Neural cell (in vitro differentiated cells): ENCODE results near the gene FNDC7. TPM values are rescaled to one million over a fixed set of nuclear protein-coding genes. Genes with fewer than 3 reads are reported as not detected.

Source experiments
- H2AFZ ChIP-seq: fragments of 200-600, 300-800 bp; sonication (generic), shearing (Covaris generic); 2 replicates; pipeline ENCODE4 v1.6.0; 2014; ENCODE audit warnings: low read depth, mild to moderate bottlenecking, antibody characterized with exemption, low read length, moderate library complexity
- H3F3A ChIP-seq: fragments of 200-600 bp; shearing (Covaris generic); 2 replicates; pipeline ENCODE4 v1.6.1; 2016; ENCODE audit warnings: mild to moderate bottlenecking, moderate library complexity, mixed read lengths, antibody characterized with exemption, low read length; ENCODE audit not compliant: insufficient read depth, poor library complexity, severe bottlenecking
- H3K27ac ChIP-seq: fragments of 200-600, 300-800 bp; sonication (generic), shearing (Covaris generic); 2 replicates; pipeline ENCODE4 v1.5.1; 2014; ENCODE audit warnings: mild to moderate bottlenecking, low read length, moderate library complexity
- H3K27me3 ChIP-seq: fragments of 300-800, 200-600 bp; sonication (generic), shearing (Covaris generic); 2 replicates; pipeline ENCODE4 v1.6.0; 2014; ENCODE audit warnings: mild to moderate bottlenecking, low read depth, low read length, moderate library complexity; ENCODE audit not compliant: insufficient read depth
- H3K36me3 ChIP-seq: fragments of 300-800, 200-600 bp; sonication (generic), shearing (Covaris generic); 2 replicates; pipeline ENCODE4 v1.5.1; 2014; ENCODE audit warnings: mild to moderate bottlenecking, antibody characterized with exemption, low read length, moderate library complexity; ENCODE audit not compliant: insufficient read depth
- H3K4me2 ChIP-seq: fragments of 300-800, 200-600 bp; sonication (generic), shearing (Covaris generic); 2 replicates; pipeline ENCODE4 v1.6.0; 2014; ENCODE audit warnings: mild to moderate bottlenecking, low read length
- H3K4me3 ChIP-seq: fragments of 300-800, 200-600 bp; sonication (generic), shearing (Covaris generic); 2 replicates; pipeline ENCODE4 v1.5.1; 2014; ENCODE audit warnings: mild to moderate bottlenecking, low read length, moderate library complexity
- H3K79me2 ChIP-seq: fragments of 200-600 bp; shearing (Covaris generic); replicated peaks from 2 replicates; pipeline ENCODE4 v1.6.0; 2014; ENCODE audit warnings: mild to moderate bottlenecking, low read length, moderate library complexity; ENCODE audit not compliant: insufficient read depth
- H3K9ac ChIP-seq: fragments of 300-800, 200-600 bp; sonication (generic), shearing (Covaris generic); 2 replicates; pipeline ENCODE4 v1.6.1; 2016; ENCODE audit warnings: mild to moderate bottlenecking, low read length, mixed read lengths
- H3K9me2 ChIP-seq: fragments of 200-600 bp; shearing (Covaris generic); 2 replicates; pipeline ENCODE4 v1.6.1; 2016; ENCODE audit warnings: mild to moderate bottlenecking, low read length, mixed read lengths; ENCODE audit not compliant: insufficient read depth
- H3K9me3 ChIP-seq: fragments of 200-600, 300-800 bp; sonication (generic), shearing (Covaris generic); 2 replicates; pipeline ENCODE4 v1.6.1; 2016; ENCODE audit warnings: mild to moderate bottlenecking, mixed run types, low read length, moderate library complexity, mixed read lengths
- H4K20me1 ChIP-seq: fragments of 200-600 bp; shearing (Covaris generic); 2 replicates; pipeline ENCODE4 v1.6.1; 2016; ENCODE audit warnings: mild to moderate bottlenecking, mixed run types; ENCODE audit not compliant: insufficient read depth
- EP300 ChIP-seq: fragments of 450-650 bp; conservative IDR thresholded peaks from 2 replicates; pipeline ENCODE4 v1.6.1; 2014; ENCODE audit warnings: antibody characterized with exemption, mild to moderate bottlenecking, moderate library complexity; ENCODE audit not compliant: poor library complexity, severe bottlenecking
- EZH2 ChIP-seq: fragments of 200-600, 300-800 bp; shearing (Covaris generic), sonication (generic); IDR thresholded peaks from 2 replicates; pipeline ENCODE4 v1.6.1; 2014; ENCODE audit warnings: antibody characterized with exemption, low read length, borderline replicate concordance, mild to moderate bottlenecking; ENCODE audit not compliant: insufficient read depth, poor library complexity, severe bottlenecking
- MXI1 ChIP-seq: fragments of 450-650 bp; conservative IDR thresholded peaks from 2 replicates; pipeline ENCODE4 v1.6.1; 2014; ENCODE audit warnings: antibody characterized with exemption, mild to moderate bottlenecking; ENCODE audit not compliant: poor library complexity, severe bottlenecking
- POLR2AphosphoS5 ChIP-seq: IDR thresholded peaks from 2 replicates; pipeline ENCODE4 v1.6.1; 2012
- RAD21 ChIP-seq: fragments of 450-650 bp; conservative IDR thresholded peaks from 2 replicates; pipeline ENCODE4 v1.6.1; 2014; ENCODE audit warnings: antibody characterized with exemption, mild to moderate bottlenecking, moderate library complexity
- SMC3 ChIP-seq: fragments of 450-650 bp; conservative IDR thresholded peaks from 2 replicates; pipeline ENCODE4 v1.6.1; 2014; ENCODE audit warnings: antibody characterized with exemption, mild to moderate bottlenecking, moderate library complexity; ENCODE audit not compliant: poor library complexity
- TAF1 ChIP-seq: IDR thresholded peaks from 2 replicates; pipeline ENCODE4 v1.6.1; 2012; ENCODE audit warnings: low read depth
- polyA plus RNA-seq: library from polyadenylated mRNA; depleted of rRNA; stranded (reverse); fragments of >200 nt; gene quantifications from 2 replicates; pipeline ENCODE4 v1.2.3, GENCODE V29; 2014
- TF ChIP-seq, protein P1 (sequence below): IDR thresholded peaks from 2 replicates; pipeline ENCODE4 v1.6.1; 2012; ENCODE audit warnings: borderline replicate concordance
- TF ChIP-seq, protein P2 (sequence below): fragments of 450-650 bp; IDR thresholded peaks from 2 replicates; pipeline ENCODE4 v1.5.1; 2014; ENCODE audit warnings: antibody characterized with exemption, mild to moderate bottlenecking, moderate library complexity; ENCODE audit not compliant: poor library complexity, severe bottlenecking

FNDC7 gene
- polyA plus RNA-seq, 1 donor from 2014 or later = not detected

DNA sequence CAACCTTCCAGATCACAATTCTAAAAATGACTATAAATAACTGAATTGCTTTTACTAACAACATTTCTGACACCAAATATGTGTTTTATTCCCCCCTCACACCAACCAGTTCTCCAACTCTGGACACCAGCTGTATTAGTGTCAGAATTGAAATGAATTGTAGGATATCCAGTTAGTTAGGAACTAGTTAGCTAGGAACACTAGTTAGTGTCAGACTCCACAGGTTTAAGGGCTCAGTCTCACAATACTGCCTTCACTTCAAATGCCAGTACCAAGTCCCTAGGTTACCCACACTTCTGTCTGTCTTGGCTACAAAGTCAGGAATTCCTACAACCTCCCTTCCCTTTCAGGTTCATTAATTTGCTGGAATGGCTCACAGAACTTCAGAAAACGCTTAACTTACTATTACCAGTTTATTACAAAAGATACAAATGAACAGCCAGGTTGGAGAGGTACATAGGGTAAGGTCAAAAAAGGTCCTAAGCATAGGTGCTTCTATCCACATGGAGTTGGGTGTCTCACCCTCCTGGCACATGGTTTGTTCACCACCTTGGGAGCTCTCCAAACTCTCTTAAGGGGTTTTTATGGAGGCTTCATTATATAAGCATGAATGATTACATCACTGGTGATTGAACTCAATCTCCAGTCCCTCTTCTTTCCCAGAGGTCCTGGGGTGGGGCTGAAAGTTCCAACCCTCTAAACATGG, 37.9 kb downstream of the FNDC7 start:
- H3K27me3 ChIP-seq = no peaks in the 10 kb centered on the region
- H3K9me2 ChIP-seq = no peaks in the 10 kb centered on the region
- no peaks in the 10 kb centered on the region for H4K20me1 ChIP-seq
- no peaks in the 10 kb centered on the region for H3K36me3 ChIP-seq
- H3K27ac ChIP-seq = no peak overlapping the region
- no peak overlapping the region for H2AFZ ChIP-seq
- H3K9ac ChIP-seq = no peak overlapping the region
- TF ChIP-seq, protein P1, sequence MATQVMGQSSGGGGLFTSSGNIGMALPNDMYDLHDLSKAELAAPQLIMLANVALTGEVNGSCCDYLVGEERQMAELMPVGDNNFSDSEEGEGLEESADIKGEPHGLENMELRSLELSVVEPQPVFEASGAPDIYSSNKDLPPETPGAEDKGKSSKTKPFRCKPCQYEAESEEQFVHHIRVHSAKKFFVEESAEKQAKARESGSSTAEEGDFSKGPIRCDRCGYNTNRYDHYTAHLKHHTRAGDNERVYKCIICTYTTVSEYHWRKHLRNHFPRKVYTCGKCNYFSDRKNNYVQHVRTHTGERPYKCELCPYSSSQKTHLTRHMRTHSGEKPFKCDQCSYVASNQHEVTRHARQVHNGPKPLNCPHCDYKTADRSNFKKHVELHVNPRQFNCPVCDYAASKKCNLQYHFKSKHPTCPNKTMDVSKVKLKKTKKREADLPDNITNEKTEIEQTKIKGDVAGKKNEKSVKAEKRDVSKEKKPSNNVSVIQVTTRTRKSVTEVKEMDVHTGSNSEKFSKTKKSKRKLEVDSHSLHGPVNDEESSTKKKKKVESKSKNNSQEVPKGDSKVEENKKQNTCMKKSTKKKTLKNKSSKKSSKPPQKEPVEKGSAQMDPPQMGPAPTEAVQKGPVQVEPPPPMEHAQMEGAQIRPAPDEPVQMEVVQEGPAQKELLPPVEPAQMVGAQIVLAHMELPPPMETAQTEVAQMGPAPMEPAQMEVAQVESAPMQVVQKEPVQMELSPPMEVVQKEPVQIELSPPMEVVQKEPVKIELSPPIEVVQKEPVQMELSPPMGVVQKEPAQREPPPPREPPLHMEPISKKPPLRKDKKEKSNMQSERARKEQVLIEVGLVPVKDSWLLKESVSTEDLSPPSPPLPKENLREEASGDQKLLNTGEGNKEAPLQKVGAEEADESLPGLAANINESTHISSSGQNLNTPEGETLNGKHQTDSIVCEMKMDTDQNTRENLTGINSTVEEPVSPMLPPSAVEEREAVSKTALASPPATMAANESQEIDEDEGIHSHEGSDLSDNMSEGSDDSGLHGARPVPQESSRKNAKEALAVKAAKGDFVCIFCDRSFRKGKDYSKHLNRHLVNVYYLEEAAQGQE = no peak
- TF ChIP-seq EZH2 (no peak), MXI1 (no peak), SMC3 (no peak), EP300 (no peak), RAD21 (no peak), TAF1 (no peak), POLR2AphosphoS5 (no peak)
- TF ChIP-seq, protein P2, sequence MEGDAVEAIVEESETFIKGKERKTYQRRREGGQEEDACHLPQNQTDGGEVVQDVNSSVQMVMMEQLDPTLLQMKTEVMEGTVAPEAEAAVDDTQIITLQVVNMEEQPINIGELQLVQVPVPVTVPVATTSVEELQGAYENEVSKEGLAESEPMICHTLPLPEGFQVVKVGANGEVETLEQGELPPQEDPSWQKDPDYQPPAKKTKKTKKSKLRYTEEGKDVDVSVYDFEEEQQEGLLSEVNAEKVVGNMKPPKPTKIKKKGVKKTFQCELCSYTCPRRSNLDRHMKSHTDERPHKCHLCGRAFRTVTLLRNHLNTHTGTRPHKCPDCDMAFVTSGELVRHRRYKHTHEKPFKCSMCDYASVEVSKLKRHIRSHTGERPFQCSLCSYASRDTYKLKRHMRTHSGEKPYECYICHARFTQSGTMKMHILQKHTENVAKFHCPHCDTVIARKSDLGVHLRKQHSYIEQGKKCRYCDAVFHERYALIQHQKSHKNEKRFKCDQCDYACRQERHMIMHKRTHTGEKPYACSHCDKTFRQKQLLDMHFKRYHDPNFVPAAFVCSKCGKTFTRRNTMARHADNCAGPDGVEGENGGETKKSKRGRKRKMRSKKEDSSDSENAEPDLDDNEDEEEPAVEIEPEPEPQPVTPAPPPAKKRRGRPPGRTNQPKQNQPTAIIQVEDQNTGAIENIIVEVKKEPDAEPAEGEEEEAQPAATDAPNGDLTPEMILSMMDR = no peak
- H3K4me2 ChIP-seq = no peak overlapping the region
- no peaks in the 10 kb centered on the region for H3F3A ChIP-seq
- no peak overlapping the region for H3K4me3 ChIP-seq
- H3K9me3 ChIP-seq = no peaks in the 10 kb centered on the region
- peaks cover 12% of the 10 kb centered on the region for H3K79me2 ChIP-seq

DNA sequence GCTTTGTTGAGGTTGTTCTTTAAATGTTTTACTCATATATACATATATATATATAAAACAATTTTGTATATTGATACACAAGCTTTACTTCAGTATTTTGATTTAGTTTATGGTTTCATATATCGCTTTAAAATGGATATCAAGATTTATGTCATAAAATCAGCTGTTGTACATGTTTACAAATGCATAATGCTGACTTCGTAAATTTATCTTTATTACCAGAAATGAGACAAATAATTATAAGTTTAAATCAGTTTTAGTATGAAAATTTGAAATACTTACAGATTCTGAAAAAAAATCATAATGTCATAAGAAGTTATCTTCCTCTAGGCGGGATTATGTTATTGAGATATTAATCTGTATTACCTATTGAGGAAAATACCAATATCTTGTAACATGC, 40.7 kb downstream of the FNDC7 start:
- H3K9me2 ChIP-seq = no peaks in the 10 kb centered on the region
- H3F3A ChIP-seq = no peaks in the 10 kb centered on the region
- no peak overlapping the region for H3K4me3 ChIP-seq
- TF ChIP-seq EP300 (no peak), RAD21 (no peak), SMC3 (no peak), POLR2AphosphoS5 (no peak), MXI1 (no peak), EZH2 (no peak), TAF1 (no peak)
- TF ChIP-seq, protein P2 = no peak
- TF ChIP-seq, protein P1 = no peak
- H3K9ac ChIP-seq = no peak overlapping the region
- no peaks in the 10 kb centered on the region for H3K27me3 ChIP-seq
- no peaks in the 10 kb centered on the region for H3K79me2 ChIP-seq
- H3K27ac ChIP-seq = no peak overlapping the region
- no peaks in the 10 kb centered on the region for H3K36me3 ChIP-seq
- H3K4me2 ChIP-seq = no peak overlapping the region
- no peaks in the 10 kb centered on the region for H4K20me1 ChIP-seq
- no peak overlapping the region for H2AFZ ChIP-seq
- no peaks in the 10 kb centered on the region for H3K9me3 ChIP-seq
